Stimulated activated CD4-positive, alpha-beta T cell treated with anti-CD3 and anti-CD28 coated beads, Interleukin-4, amount 100 ng/mL, for 24 hours (primary cell): ENCODE results near the gene LDAF1.
A peak's percentile ranks its signal among the peaks of the same experiment; 100 is the strongest.
"Not testable (repeated sequence)": the region's sequence is repeated elsewhere in the genome, so short reads cannot be mapped to it uniquely, and the experiment has no call there.

ENCODE experiments used
- DNase-seq: peaks from one replicate; pipeline ENCODE4 v3.0.0-alpha.2; 2020

LDAF1 gene

GRCh38 chr16:21163576-21163975 lies 5.1 kb downstream of the LDAF1 start:
- DNase-seq = no peak

GRCh38 chr16:21164521-21165168 lies 6.2 kb downstream of the LDAF1 start:
- DNase-seq = no peak

GRCh38 chr16:21166561-21166961 lies 8.1 kb downstream of the LDAF1 start:
- no peak for DNase-seq

GRCh38 chr16:21167360-21167759 lies 8.9 kb downstream of the LDAF1 start:
- DNase-seq = no peak

GRCh38 chr16:21167929-21168602 lies 9.6 kb downstream of the LDAF1 start:
- no peak for DNase-seq

- DNase-seq = no peak
Observed at GRCh38 chr16:21169249-21169981, 10.9 kb downstream of the LDAF1 start.

- not testable (repeated sequence) for DNase-seq
Observed at GRCh38 chr16:21170116-21170515, 11.6 kb downstream of the LDAF1 start.

- DNase-seq = no peak
Observed at GRCh38 chr16:21172650-21173049, 14.2 kb downstream of the LDAF1 start.

- DNase-seq = no peak
Observed at GRCh38 chr16:21175397-21175796, 16.9 kb downstream of the LDAF1 start.

GRCh38 chr16:21179126-21179982 lies 20.9 kb downstream of the LDAF1 start:
- DNase-seq = no peak

GRCh38 chr16:21179983-21180365 lies 21.5 kb downstream of the LDAF1 start:
- no peak for DNase-seq

GRCh38 chr16:21183995-21184394 lies 25.5 kb downstream of the LDAF1 start:
- no peak for DNase-seq

- DNase-seq = peak; percentile 33
Observed at GRCh38 chr16:21184834-21185233, 26.4 kb downstream of the LDAF1 start.

GRCh38 chr16:21185659-21186325 lies 27.3 kb downstream of the LDAF1 start:
- no peak for DNase-seq

GRCh38 chr16:21186326-21186691 lies 27.8 kb downstream of the LDAF1 start:
- DNase-seq = no peak

- no peak for DNase-seq
Observed at GRCh38 chr16:21189311-21189710, 30.8 kb downstream of the LDAF1 start.

GRCh38 chr16:21190013-21190412 lies 31.5 kb downstream of the LDAF1 start:
- no peak for DNase-seq

- no peak for DNase-seq
Observed at GRCh38 chr16:21190599-21190998, 32.1 kb downstream of the LDAF1 start.

GRCh38 chr16:21192991-21193390 lies 34.5 kb downstream of the LDAF1 start:
- no peak for DNase-seq

- DNase-seq = no peak
Observed at GRCh38 chr16:21194771-21195301, 36.4 kb downstream of the LDAF1 start.

GRCh38 chr16:21195330-21195729 lies 36.9 kb downstream of the LDAF1 start:
- not testable (repeated sequence) for DNase-seq

GRCh38 chr16:21197112-21197511 lies 38.6 kb downstream of the LDAF1 start:
- no peak for DNase-seq
